ENCODE measurements around the gene KCNN3.

KCNN3 gene

DNA sequence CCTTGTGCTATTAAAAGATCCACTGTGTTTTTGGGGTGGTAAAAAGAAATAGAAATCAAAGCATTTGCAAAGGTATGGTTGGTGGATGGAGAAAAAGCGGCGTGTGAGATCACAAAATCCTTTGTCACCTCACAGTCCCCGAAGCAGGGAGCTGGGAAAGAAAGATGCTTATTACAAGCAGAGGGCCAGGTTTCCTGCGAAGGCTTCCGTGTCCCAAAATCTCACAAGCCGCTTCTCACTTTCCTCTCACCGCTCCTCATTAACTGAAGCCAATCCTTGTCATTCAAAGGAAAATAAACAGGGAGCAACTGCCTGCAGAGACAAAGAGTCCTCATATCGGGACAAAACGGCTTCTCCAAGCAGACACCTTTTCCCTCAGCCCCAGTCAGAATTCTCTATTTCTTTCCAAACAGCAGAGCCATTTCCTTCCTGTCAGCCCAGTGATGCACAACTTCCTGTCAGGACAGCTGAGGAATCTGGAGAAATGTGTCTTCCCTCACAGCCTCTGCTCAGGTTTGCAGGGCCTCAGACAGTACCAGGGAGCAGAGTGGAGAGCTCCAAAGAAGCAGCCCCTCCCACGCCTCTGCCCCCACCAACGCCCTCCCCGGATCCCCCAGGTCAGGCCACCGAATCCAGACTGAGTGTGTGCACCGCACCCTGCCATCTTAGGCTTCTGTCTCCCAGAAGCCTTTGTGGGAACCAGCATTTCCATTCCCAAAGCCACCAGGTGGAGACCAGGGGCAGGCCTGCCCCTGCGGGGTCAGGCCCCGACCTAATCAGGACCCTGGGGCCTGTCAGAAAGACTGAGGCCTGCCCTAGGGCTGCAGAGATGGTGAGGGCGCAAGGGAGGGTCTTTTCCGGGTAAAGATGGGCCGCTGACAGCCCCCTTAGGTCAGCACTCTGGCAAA lies 29.6 kb downstream of the KCNN3 start:
- DNase-seq = no peak

DNA sequence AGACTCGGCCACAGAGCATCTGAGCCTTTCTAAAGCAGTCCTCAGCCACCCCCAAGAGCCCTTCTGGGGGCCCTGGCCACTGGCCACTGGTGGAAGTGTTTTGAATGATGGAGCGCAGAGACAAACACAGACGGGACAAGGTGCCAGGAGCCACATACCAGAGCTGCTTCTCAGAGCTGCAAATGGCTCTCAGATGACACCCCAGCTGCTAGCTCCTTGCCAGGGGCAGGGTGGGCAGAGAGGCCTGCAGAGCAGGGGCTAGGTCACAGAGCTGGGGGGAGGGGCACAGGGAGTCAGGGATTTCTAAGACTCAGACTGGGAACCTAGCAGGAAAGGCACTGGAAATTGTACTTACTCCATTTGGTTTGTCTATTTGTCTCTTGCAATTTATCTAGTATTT lies 30.4 kb downstream of the KCNN3 start:
- no peak for DNase-seq

DNA sequence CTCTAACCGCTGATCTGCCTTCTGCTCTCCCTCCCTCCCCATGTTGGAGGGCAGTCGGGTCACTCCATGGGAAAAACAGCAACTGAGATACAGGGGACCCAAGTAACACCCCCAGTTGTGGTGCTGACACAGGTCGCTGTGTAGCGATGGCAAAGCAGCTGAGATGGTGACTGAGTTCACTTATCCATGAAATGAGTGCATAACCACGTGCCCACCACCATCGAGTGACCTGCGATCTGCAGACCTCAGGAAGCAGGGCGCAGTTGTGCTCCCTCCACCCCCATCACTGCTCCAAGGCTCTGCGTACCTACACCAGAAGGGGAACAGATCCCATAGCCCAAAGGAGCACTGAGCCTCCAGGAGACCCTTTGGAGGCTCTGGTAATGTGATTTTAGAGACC lies 31.1 kb downstream of the KCNN3 start:
- DNase-seq = no peak

GRCh38 chr1:154838461-154838860 lies 31.6 kb downstream of the KCNN3 start:
- DNase-seq = no peak

DNA sequence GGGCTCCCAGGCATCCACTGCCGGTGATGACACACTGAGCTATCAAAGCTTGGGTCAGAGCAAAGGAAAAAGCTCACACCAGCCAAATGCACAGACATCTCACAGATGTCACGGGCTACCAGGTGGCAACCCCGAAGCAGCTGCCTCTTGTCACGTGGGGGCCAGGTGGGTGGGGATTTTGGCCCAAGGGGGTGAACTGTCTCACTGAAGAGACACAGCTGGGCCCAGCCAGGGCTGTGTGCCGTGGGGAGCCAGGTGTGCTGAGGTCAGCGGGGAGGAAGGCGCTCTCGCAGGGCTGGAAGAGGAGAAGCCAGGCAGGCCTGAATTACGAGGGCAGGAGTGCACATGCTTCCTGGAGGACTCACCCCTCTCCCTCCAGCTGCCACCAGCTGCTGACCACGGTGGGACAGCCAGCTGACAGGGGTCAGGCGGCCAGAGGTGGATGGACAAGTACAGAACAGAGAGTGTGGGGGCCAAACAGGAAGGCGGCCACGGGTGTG lies 32.4 kb downstream of the KCNN3 start:
- no peak for DNase-seq

- no peak for DNase-seq
These were observed 32.9 kb downstream of the KCNN3 start for GRCh38 chr1:154837034-154837671.

- DNase-seq = no peak
These were observed 34.4 kb downstream of the KCNN3 start for GRCh38 chr1:154835531-154836324.

DNA sequence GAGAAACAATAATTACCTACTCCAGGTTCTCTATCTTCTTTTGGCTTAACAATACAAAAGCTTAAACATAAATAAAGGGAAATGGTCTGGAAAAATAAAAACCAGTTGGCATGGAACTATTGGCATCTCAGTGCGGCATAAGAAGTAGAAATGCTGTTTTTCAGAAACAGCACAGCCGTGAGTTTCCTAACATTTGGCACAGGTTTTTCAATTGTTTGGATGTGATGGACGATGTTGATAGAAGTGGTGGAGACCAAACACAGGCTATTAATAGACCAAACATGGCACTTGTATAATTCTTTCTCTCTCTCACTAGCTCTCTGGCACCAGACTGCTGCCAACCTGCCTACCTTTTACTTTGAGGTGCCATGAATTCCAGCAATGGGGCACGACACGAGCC lies 36.2 kb downstream of the KCNN3 start:
- no peak for DNase-seq

DNA sequence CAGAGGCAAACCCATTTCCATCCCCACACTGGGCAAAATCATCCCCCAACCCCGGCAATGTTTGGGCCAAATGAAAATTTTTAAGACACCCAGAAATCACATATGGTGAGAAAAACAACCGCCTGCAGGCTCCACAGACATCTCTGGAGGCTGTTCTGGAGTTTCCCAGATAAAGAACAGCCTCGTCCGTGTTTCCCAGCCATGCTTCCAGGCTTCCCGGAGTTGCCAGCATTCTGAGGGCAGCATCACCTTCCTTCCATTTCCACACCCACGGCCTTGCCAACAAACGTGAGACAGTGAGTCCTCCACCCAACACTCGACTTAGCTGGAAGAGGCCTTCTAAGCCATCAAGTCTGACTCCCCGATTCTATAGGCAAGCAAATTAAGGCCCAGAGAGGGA lies 36.9 kb downstream of the KCNN3 start:
- DNase-seq = no peak

- no peak for DNase-seq
These were observed 37.7 kb downstream of the KCNN3 start for GRCh38 chr1:154832384-154832783.

GRCh38 chr1:154831462-154831861 lies 38.6 kb downstream of the KCNN3 start:
- no peak for DNase-seq

DNA sequence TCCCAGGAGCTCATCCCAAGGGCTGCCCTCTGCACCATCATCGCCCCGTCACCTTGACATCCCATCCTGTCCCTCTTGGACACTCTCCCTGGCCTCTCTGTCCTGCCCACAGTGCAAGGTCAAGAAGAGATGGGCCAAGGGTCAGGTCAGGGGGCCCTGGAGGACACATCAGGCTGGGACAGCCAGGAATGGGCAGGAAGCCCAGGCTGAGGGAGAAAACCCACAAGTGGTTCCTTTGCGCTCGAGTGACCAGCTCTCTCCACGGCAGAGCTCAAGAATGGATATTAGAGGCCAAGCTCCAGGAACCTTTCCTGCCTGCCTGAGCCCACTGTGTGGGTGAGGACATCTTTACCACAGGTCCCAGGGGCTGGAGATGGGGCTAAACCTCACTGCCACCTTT lies 41.0 kb downstream of the KCNN3 start:
- DNase-seq = no peak

DNA sequence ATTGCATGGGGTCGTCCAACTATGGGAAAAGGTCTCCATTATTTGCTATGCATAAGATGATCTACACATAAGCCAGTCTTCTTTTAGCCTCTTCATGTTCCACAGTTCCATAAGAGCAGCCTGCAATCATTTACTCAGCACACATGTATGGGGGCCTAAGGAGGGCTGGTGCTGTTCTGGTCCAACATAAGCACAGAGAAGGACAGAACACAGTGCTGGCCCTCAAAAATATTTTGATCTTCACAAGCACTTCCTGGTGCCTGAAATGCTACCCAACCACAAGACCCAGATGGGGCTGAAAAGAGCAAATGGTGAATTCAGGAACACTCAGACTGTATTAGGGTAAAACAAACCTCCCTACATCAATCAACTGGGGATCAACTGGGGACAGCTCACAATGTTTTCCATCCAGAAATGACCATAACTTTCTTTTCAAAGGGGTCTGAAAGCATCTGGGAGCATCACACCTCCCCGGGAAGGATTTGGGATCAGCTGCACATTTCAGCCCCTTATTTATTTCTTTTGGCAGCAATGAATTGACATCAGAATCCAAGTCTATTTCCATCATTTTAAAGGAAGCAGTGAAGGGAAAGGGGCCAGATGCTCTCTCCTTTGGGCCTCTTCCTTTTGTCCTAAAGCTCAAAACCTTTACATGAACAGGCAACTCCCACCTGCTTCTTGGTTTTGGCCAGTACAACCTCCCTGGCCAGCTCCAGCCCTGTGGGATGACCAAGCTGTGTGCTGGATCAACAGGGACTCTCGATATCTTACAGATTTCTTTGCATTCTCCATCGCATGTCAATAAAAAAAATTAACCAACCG lies 45.7 kb downstream of the KCNN3 start:
- DNase-seq = no peak

DNA sequence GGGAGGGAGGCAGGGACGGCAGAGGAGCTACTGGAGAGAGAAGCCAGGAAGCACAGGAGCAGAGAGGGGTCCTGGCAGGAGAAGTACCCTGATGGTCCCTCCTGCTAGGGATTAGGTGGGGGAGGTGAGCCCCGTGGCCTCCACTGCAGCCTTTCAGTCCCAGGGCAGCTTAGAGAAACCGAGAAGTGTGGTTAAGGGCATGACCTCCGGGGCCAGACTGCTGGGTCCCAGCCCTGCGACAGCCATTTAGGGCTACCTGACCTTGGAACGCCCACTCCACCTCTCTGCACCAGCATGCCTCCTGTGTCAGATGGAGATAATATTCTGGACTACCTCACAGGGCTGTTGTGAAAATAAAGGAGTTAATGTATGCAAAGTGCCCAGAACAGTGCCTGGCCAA lies 47.4 kb downstream of the KCNN3 start:
- no peak for DNase-seq

DNA sequence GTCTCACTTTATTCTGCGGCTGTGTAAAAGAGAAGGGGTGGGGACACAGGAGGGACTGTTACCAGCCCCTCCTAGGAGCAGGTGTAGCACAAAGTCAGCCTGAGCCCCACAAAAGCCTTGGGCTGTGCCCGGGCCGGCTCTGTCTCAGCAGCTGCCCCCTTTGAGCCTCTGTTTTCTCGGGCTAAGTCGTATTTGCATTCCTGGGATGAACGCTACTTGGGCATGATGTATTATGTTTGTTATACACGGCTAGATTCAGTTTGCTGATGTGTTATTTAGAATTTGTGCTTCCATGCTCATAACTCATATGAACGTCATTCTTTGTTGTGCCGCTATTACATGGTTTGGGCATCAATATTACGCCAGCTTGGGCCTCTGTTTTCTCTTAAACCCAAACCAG lies 47.8 kb downstream of the KCNN3 start:
- no peak for DNase-seq

- no peak for DNase-seq
These were observed 49.0 kb downstream of the KCNN3 start for GRCh38 chr1:154821083-154821482.

GRCh38 chr1:154820646-154821045 lies 49.4 kb downstream of the KCNN3 start:
- no peak for DNase-seq

- peak in 1 of 5 donors; percentile 17 for DNase-seq
These were observed 50.2 kb downstream of the KCNN3 start for GRCh38 chr1:154819628-154820590.

DNA sequence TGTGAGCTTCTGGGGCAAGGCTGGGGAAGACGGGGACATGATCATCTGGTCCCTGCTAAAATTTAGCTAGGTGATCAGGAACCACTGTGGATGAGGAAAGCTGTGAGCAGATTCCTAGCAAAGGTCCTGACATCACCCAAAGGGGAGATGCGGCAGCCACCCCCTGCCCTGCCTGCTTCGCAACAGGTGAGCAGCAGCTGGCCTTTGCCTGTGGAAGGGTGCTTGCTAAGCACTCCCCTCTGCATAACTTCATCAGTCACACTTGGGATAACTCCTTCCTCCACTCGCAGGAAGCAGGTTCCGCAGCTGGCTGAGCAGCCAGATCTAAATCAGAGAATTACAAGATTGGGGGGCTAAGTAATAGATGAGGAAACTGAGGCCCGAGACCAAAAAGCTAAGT lies 51.2 kb downstream of the KCNN3 start:
- no peak for DNase-seq

DNA sequence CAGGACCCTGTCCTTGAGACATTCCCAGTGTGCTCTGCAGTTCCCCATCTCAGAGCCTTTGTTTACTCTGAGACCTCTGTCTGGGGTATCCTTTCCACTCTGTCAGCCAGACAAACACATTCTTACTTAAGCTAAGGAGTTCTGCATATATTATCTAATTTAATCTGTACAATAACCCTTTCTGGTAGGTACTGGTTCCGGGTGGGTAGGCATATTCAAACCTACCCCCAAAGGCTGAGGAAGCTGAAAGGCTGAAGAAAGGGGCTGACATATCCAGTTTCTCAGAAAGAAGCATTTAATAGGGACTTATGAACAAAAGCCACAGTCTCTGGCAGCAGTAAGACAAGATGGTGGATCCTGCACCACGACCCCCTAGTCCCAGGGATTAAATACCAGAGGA lies 53.1 kb downstream of the KCNN3 start:
- DNase-seq = no peak

GRCh38 chr1:154816369-154816768 lies 53.7 kb downstream of the KCNN3 start:
- no peak for DNase-seq

All from T-helper 1 cell (primary cell).